NCI-H146 treated with DMSO at 0.1 percent for 48 hours (cell line): ENCODE results near the gene RUFY1.
"Not testable (repeated sequence)": the region's sequence is repeated elsewhere in the genome, so short reads cannot be mapped to it uniquely, and the experiment has no call there.

Experiments used
- DNase-seq: peaks from one replicate; lab custom pipeline; 2025; ENCODE audit not compliant: unreplicated experiment; lab: John Stamatoyannopoulos, UW

The RUFY1 gene

DNA sequence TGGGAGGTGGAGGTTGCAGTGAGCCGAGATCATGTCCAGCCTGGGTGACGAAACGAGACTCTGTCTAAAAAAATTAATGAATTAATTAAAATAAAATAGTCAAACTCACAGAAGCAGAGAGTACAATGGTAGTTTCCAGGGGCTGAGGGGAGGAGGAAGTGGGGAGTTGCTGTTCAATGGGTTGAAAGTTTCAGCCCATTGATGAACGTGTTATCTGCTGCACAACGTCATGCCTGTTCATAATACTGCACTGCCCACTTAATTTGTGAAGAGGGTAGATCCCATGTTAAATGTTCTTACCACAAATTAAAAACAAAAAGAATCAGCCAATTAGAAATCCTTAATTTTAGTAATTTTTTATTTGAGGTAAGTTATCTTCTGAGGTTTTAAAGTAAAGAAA is 16.4 kb upstream of the RUFY1 start:
- no peak for DNase-seq

DNA sequence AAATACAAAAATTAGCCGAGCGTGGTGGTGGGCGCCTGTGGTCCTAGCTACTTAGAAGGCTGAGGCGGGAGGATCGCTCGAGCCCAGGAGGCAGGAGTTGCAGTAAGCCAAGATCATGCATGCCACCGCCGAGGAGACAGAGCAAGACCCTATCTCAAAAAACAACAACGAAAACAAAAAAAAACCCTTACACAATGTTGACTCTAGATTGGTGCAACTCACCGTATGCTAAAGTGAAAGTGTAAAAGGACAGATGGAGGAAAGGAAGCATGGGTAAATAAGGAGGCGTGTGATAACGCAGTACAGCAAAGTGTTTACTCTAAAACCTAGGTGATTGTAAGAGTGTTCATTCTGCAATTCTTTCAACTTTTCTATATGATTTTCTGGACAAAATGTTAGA is 15.9 kb upstream of the RUFY1 start:
- no peak for DNase-seq

DNA sequence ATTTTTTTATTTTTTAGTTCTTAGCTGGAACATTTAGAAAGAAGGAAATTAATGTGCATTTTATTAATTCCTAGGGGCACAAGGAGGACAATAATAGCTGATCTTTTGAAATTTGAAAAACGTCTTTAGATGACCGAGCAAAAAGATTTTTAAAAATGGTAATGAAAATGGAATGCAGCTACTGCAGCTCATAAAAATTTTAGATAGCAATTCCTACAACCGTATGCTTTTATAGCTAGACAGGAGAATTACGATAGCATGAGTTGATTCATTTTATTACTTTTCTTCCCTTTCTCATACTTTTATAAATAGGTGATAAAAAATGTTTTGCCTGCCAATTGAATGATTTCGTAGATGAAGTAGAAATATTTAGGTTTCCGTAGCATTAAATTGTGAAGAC is 13.7 kb upstream of the RUFY1 start:
- no peak for DNase-seq

GRCh38 chr5:179542170-179542569 is 8.2 kb upstream of the RUFY1 start:
- DNase-seq = no peak

DNA sequence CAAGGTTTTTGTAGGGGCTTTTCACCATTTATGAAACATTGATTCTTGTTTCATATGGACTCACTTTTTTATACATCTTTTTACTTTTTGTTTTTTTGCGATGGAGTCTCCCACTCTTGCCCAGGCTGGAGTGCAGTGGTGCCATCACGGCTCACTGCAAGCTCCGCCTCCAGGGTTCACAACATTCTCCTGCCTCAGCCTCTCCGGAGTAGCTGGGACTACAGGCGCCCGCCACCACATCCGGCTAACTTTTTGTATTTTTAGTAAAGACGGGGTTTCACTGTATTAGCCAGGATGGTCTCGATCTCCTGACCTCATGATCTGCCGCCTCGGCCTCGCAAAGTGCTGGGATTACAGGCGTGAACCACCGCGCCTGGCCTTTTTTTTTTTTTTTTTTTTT is 7.1 kb upstream of the RUFY1 start:
- DNase-seq = not testable (repeated sequence)

- no peak for DNase-seq
Observed at GRCh38 chr5:179553006-179553405, 2.7 kb downstream of the RUFY1 start.

DNA sequence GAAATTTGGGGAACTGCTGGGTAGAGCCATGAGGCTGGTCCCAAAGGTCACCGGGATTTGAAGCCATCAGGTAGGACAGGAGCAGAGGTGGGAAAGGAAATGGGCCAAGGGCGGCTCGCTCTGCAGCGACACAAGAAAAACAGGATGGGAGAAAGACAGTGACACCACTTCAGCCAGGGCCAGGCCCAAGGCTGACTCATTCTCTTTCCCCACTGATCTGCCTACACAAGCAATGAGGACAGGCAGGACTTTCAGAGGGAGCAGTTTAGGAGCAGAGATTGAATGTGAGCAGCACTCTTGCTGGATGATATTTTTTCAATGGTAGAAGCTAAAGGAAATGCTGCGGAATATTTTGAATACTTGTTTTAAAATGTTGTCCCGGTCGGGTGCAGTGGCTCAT is 3.5 kb downstream of the RUFY1 start:
- DNase-seq = no peak

- DNase-seq = no peak
Observed at GRCh38 chr5:179554981-179555380, 4.6 kb downstream of the RUFY1 start.

DNA sequence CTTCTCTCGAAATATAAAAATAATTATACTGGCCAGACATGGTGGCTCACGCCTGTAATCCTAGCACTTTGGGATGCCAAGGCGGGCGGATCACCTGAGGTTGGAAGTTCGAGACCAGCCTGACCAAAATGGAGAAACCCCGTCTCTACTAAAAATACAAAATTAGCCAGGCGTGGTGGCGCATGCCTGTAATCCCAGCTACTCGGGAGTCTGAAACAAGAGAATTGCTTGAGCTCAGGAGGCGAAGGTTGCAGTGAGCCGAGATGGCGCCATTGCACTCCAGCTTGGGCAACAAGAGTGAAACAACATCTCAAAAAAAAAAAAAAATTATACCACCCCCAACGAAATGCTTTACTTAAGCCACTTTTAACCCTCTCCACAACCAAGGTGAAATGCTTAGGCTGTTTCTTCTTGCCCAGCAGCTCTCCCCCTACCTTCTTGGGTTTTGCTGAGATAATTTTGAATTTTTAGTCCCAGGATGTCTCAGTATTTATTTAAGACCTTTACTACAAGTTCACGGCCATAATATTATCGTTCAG is 8.0 kb downstream of the RUFY1 start:
- not testable (repeated sequence) for DNase-seq

GRCh38 chr5:179558932-179559283 is 8.6 kb downstream of the RUFY1 start:
- DNase-seq = peak; percentile 40

GRCh38 chr5:179559284-179560252 is 9.2 kb downstream of the RUFY1 start:
- DNase-seq = peak; percentile 88

DNA sequence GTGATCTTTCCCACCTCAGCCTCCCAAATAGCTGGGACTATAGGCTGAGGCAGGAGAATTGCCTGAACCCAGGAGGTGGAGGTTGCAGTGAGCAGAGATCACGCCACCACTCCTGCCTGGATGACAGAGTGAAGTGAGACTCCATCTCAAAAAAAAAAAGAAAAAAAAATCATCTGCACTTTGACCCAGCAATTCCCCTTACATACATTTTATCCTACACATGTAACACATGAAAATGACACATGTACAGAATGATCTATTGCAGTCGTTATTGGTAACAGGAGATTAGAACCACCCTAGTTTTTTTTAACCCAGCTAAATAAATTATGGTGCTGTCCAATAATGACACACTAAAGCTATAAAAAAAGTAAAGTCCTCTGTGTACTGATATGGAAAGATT is 14.2 kb downstream of the RUFY1 start:
- no peak for DNase-seq

GRCh38 chr5:179568721-179569120 is 18.4 kb downstream of the RUFY1 start:
- DNase-seq = no peak

GRCh38 chr5:179572386-179572785 is 22.0 kb downstream of the RUFY1 start:
- DNase-seq = no peak

GRCh38 chr5:179577286-179577960 is 27.1 kb downstream of the RUFY1 start:
- DNase-seq = no peak

DNA sequence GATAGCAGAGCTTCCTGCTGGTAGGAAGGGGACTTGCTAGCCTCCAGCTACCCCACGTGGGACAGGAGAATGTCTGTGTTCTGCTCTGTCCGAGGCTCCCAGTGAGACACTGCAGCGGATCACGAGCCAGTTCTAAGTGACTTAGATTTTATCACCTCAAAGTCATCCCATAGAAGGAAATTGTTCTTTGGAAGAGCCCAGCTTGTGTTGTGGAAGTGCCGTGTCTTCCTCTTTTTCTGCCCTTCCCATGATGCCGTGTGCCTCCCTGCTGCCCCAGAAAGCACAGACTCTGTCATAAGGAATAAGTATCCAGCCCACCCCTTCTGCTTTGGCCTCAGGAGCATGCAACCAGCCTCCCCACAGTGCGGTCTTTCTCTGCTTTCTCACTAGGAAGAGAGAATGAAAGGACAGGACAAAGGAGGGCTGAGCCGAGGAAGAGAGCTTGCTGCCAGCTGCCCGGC is 35.6 kb downstream of the RUFY1 start:
- DNase-seq = no peak

GRCh38 chr5:179588166-179588565 is 37.8 kb downstream of the RUFY1 start:
- no peak for DNase-seq

DNA sequence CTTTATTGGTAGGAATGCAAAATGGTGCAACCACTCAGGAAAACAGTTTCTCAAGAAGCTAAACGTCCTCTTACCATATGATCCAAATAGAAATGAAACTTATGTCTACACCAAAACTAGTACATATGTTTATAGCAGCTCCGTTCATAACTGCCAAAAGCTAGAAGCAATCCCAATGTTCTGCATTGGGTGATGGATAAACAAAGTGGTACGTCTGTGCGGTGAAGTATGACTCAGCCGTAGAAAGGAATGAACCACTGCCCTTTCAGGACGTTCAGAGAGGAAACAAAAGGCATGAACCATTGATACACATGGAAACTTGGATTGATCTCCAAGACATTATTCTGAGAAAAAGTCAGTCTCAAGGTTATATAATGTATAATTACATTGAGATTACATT is 45.6 kb downstream of the RUFY1 start:
- DNase-seq = no peak

- peak; percentile 61 for DNase-seq
Observed at GRCh38 chr5:179596421-179596820, 46.1 kb downstream of the RUFY1 start.

DNA sequence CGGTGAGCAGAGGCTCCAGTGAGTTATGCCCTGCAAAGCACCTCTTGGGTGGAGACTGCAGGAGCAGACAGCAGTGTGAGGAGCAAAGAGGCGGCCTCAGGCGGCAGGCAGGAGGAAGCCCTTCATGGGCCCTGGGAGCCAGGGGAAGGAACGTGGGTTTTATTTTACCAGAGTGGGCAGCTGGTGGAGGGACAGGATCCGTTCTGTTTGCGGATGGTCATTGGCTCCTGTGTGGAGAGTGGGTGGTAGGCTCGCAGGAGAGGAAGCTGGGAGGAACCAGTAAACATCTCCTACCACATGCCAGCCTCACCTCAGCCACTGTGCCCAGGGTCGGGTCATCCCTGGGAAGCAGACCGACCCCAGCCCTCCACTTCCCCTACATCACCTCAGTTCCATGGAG is 48.7 kb downstream of the RUFY1 start:
- no peak for DNase-seq

GRCh38 chr5:179599566-179599965 is 49.2 kb downstream of the RUFY1 start:
- no peak for DNase-seq

- no peak for DNase-seq
Observed at GRCh38 chr5:179599973-179600372, 49.6 kb downstream of the RUFY1 start.
